ENCODE results near the gene PDZRN4. TPM values are rescaled to one million over a fixed set of nuclear protein-coding genes. Genes with fewer than 3 reads are reported as not detected.

The PDZRN4 gene
- total and polyA plus RNA-seq, 2 experiments from 2014 or later, result 0.90 TPM; not detected in 1

- TF ChIP-seq ZNF462 (CRISPR knock-in tag; IDR thresholded peaks at IDR 0.05), result peak; percentile 66
- TF ChIP-seq, protein P1, sequence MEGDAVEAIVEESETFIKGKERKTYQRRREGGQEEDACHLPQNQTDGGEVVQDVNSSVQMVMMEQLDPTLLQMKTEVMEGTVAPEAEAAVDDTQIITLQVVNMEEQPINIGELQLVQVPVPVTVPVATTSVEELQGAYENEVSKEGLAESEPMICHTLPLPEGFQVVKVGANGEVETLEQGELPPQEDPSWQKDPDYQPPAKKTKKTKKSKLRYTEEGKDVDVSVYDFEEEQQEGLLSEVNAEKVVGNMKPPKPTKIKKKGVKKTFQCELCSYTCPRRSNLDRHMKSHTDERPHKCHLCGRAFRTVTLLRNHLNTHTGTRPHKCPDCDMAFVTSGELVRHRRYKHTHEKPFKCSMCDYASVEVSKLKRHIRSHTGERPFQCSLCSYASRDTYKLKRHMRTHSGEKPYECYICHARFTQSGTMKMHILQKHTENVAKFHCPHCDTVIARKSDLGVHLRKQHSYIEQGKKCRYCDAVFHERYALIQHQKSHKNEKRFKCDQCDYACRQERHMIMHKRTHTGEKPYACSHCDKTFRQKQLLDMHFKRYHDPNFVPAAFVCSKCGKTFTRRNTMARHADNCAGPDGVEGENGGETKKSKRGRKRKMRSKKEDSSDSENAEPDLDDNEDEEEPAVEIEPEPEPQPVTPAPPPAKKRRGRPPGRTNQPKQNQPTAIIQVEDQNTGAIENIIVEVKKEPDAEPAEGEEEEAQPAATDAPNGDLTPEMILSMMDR (conservative IDR thresholded peaks at IDR 0.05; ENCODE audit: low read depth in 2 of 2), result 0 out of 4 replicates have a peak, but pooled peaks of 1 of the 2 experiments have one; percentile 13
Measured at GRCh38 chr12:41409628-41410027, 221.5 kb downstream of the PDZRN4 start (continued).

GRCh38 chr12:41418586-41418985 lies 230.5 kb downstream of the PDZRN4 start:
- peak overlapping the region; percentile 16 for H3K4me2 ChIP-seq
- H3K4me3 Mint-ChIP-seq, result no peak overlapping the region
- peaks cover 33% of the 10 kb centered on the region for H3K4me1 Mint-ChIP-seq
- no peaks in the 10 kb centered on the region for H3K36me3 Mint-ChIP-seq (ENCODE audit: low read depth)
- DNase-seq (ENCODE audit: low spot score) (peak; percentile 30), ATAC-seq (peak; percentile 63)
- no peaks in the 10 kb centered on the region for H3K36me3 ChIP-seq (ENCODE audit: insufficient read depth)
- no peaks in the 10 kb centered on the region for H3K27me3 ChIP-seq (ENCODE audit: insufficient read depth)
- no peaks in the 10 kb centered on the region for H3K9me3 Mint-ChIP-seq
- no peaks in the 10 kb centered on the region for H4K20me1 ChIP-seq (replicated peaks; ENCODE audit: insufficient read depth)
- no peak overlapping the region for H3K4me3 ChIP-seq
- H3K9me2 ChIP-seq (ENCODE audit: insufficient read depth), result no peaks in the 10 kb centered on the region
- peaks cover 39% of the 10 kb centered on the region for H3K4me1 ChIP-seq (ENCODE audit: insufficient read depth)
- H3K27ac Mint-ChIP-seq, result peak overlapping the region; percentile 46
- peaks cover 3% of the 10 kb centered on the region for H3K27me3 Mint-ChIP-seq (ENCODE audit: insufficient read depth, low read depth, poor library complexity)
- no peaks in the 10 kb centered on the region for H3K79me2 ChIP-seq (replicated peaks; ENCODE audit: insufficient read depth)
- no peak overlapping the region for H2AFZ ChIP-seq
- no peaks in the 10 kb centered on the region for H3F3A ChIP-seq (replicated peaks; ENCODE audit: low read depth)
- peak overlapping the region; percentile 50 for H3K27ac ChIP-seq (ENCODE audit: low read depth)
- TF ChIP-seq ZNF331 (CRISPR knock-in tag; IDR thresholded peaks at IDR 0.05; ENCODE audit: low read depth) (no peak), ZNF462 (CRISPR knock-in tag; IDR thresholded peaks at IDR 0.05) (no peak), ZNF114 (CRISPR knock-in tag; IDR thresholded peaks at IDR 0.05) (no peak), CREB1 (CRISPR knock-in tag; IDR thresholded peaks at IDR 0.05; ENCODE audit: low read depth) (no peak), EZH2 (IDR thresholded peaks at IDR 0.05; ENCODE audit: low read depth, unreplicated experiment) (no peak), EZH2phosphoT487 (IDR thresholded peaks at IDR 0.05; ENCODE audit: unreplicated experiment) (no peak)
